HG02973 (cell line): Measurements from ENCODE around the gene SLC25A38.
"Not testable (repeated sequence)": the region's sequence is repeated elsewhere in the genome, so short reads cannot be mapped to it uniquely, and the experiment has no call there.

Experiments used
- ATAC-seq: cut with Tn5 transposase; IDR thresholded peaks from one replicate; pipeline ENCODE4 v1.9.1; 2021; ENCODE audit warnings: moderate library complexity; ENCODE audit not compliant: unreplicated experiment

Gene SLC25A38

GRCh38 chr3:39383045-39383880 is at the start of gene SLC25A38:
Gene SLC25A38 (plus strand): TSS chr3:39383370. CDS start chr3:39383725, 355 bp downstream.
- peak; percentile 62 for ATAC-seq

GRCh38 chr3:39333607-39334006 is 49.6 kb upstream of the SLC25A38 start:
- no peak for ATAC-seq

GRCh38 chr3:39334205-39334604 is 49.0 kb upstream of the SLC25A38 start:
- ATAC-seq, result no peak

GRCh38 chr3:39338201-39338600 is 45.0 kb upstream of the SLC25A38 start:
- no peak for ATAC-seq

GRCh38 chr3:39339086-39339485 is 44.1 kb upstream of the SLC25A38 start:
- ATAC-seq, result no peak

- no peak for ATAC-seq
Observed at GRCh38 chr3:39343076-39343717, 40.0 kb upstream of the SLC25A38 start.

GRCh38 chr3:39343760-39344159 is 39.4 kb upstream of the SLC25A38 start:
- ATAC-seq, result no peak

- ATAC-seq, result no peak
Observed at GRCh38 chr3:39344746-39345344, 38.3 kb upstream of the SLC25A38 start.

GRCh38 chr3:39346785-39347585 is 36.2 kb upstream of the SLC25A38 start:
- peak; percentile 88 for ATAC-seq

GRCh38 chr3:39347586-39347876 is 35.6 kb upstream of the SLC25A38 start:
- ATAC-seq, result no peak

GRCh38 chr3:39349080-39349479 is 34.1 kb upstream of the SLC25A38 start:
- ATAC-seq, result no peak

GRCh38 chr3:39350714-39351113 is 32.5 kb upstream of the SLC25A38 start:
- no peak for ATAC-seq

GRCh38 chr3:39351134-39351533 is 32.0 kb upstream of the SLC25A38 start:
- not testable (repeated sequence) for ATAC-seq

- ATAC-seq, result not testable (repeated sequence)
Observed at GRCh38 chr3:39353168-39353927, 29.8 kb upstream of the SLC25A38 start.

- no peak for ATAC-seq
Observed at GRCh38 chr3:39358333-39358732, 24.8 kb upstream of the SLC25A38 start.

- ATAC-seq, result no peak
Observed at GRCh38 chr3:39361252-39361927, 21.8 kb upstream of the SLC25A38 start.

GRCh38 chr3:39362192-39362591 is 21.0 kb upstream of the SLC25A38 start:
- no peak for ATAC-seq

GRCh38 chr3:39362812-39363211 is 20.4 kb upstream of the SLC25A38 start:
- ATAC-seq, result no peak

GRCh38 chr3:39370450-39370849 is 12.7 kb upstream of the SLC25A38 start:
- ATAC-seq, result not testable (repeated sequence)

- ATAC-seq, result no peak
Observed at GRCh38 chr3:39372833-39373232, 10.3 kb upstream of the SLC25A38 start.
